Measurements from ENCODE around the gene DPP8.
"Not testable (repeated sequence)": the region's sequence is repeated elsewhere in the genome, so short reads cannot be mapped to it uniquely, and the experiment has no call there.

The DPP8 gene

GRCh38 chr15:65549288-65549687 lies 31.8 kb upstream of the DPP8 start:
- H3K27me3 ChIP-seq (ENCODE audit: control insufficient read depth in 2 of 2, insufficient read depth in 2 of 2, low read length in 2 of 2); H3K36me3 ChIP-seq (ENCODE audit: control insufficient read depth in 2 of 2, insufficient read depth in 2 of 2, low read length in 2 of 2); H3K9me3 ChIP-seq (ENCODE audit: control insufficient read depth in 2 of 2, low read length in 2 of 2); H3K4me1 ChIP-seq (ENCODE audit: control insufficient read depth in 2 of 2, insufficient read depth in 2 of 2, low read length in 2 of 2); H3K27ac ChIP-seq (ENCODE audit: low read depth in 2 of 2, low read length in 2 of 2); H3K9ac ChIP-seq (ENCODE audit: low read depth in 1 of 2, low read length in 2 of 2); H3K4me3 ChIP-seq (ENCODE audit: low read length in 2 of 2): not testable (repeated sequence)

GRCh38 chr15:65547841-65548240 lies 30.4 kb upstream of the DPP8 start:
- Histone ChIP-seq H3K36me3 (ENCODE audit: control insufficient read depth in 2 of 2, insufficient read depth in 2 of 2, low read length in 2 of 2) (no peaks in the 10 kb centered on the region), H3K9ac (ENCODE audit: low read depth in 1 of 2, low read length in 2 of 2) (no peak overlapping the region), H3K9me3 (ENCODE audit: control insufficient read depth in 2 of 2, low read length in 2 of 2) (no peaks in the 10 kb centered on the region), H3K27ac (ENCODE audit: low read depth in 2 of 2, low read length in 2 of 2) (no peak overlapping the region), H3K4me3 (ENCODE audit: low read length in 2 of 2) (no peak overlapping the region), H3K4me1 (ENCODE audit: control insufficient read depth in 2 of 2, insufficient read depth in 2 of 2, low read length in 2 of 2) (no peaks in the 10 kb centered on the region), H3K27me3 (ENCODE audit: control insufficient read depth in 2 of 2, insufficient read depth in 2 of 2, low read length in 2 of 2) (no peaks in the 10 kb centered on the region)

- Histone ChIP-seq H3K9ac (ENCODE audit: low read depth in 1 of 2, low read length in 2 of 2) (no peak overlapping the region), H3K27ac (ENCODE audit: low read depth in 2 of 2, low read length in 2 of 2) (no peak overlapping the region), H3K4me3 (ENCODE audit: low read length in 2 of 2) (no peak overlapping the region), H3K36me3 (ENCODE audit: control insufficient read depth in 2 of 2, insufficient read depth in 2 of 2, low read length in 2 of 2) (no peaks in the 10 kb centered on the region), H3K9me3 (ENCODE audit: control insufficient read depth in 2 of 2, low read length in 2 of 2) (no peaks in the 10 kb centered on the region), H3K27me3 (ENCODE audit: control insufficient read depth in 2 of 2, insufficient read depth in 2 of 2, low read length in 2 of 2) (no peaks in the 10 kb centered on the region), H3K4me1 (ENCODE audit: control insufficient read depth in 2 of 2, insufficient read depth in 2 of 2, low read length in 2 of 2) (peaks cover 3% of the 10 kb centered on the region in 2 donors)
These were observed 23.8 kb upstream of the DPP8 start for GRCh38 chr15:65541231-65541820.

- no peaks in the 10 kb centered on the region for H3K9me3 ChIP-seq (ENCODE audit: control insufficient read depth in 2 of 2, low read length in 2 of 2)
- no peak overlapping the region for H3K9ac ChIP-seq (ENCODE audit: low read depth in 1 of 2, low read length in 2 of 2)
- no peak overlapping the region for H3K4me3 ChIP-seq (ENCODE audit: low read length in 2 of 2)
- H3K4me1 ChIP-seq (ENCODE audit: control insufficient read depth in 2 of 2, insufficient read depth in 2 of 2, low read length in 2 of 2), result peaks cover 3% of the 10 kb centered on the region in 2 donors
- H3K27ac ChIP-seq (ENCODE audit: low read depth in 2 of 2, low read length in 2 of 2), result no peak overlapping the region
- H3K36me3 ChIP-seq (ENCODE audit: control insufficient read depth in 2 of 2, insufficient read depth in 2 of 2, low read length in 2 of 2), result no peaks in the 10 kb centered on the region
- H3K27me3 ChIP-seq (ENCODE audit: control insufficient read depth in 2 of 2, insufficient read depth in 2 of 2, low read length in 2 of 2), result no peaks in the 10 kb centered on the region
These were observed 22.8 kb upstream of the DPP8 start for GRCh38 chr15:65540314-65540713.

- Histone ChIP-seq H3K27me3 (ENCODE audit: control insufficient read depth in 2 of 2, insufficient read depth in 2 of 2, low read length in 2 of 2) (no peaks in the 10 kb centered on the region), H3K36me3 (ENCODE audit: control insufficient read depth in 2 of 2, insufficient read depth in 2 of 2, low read length in 2 of 2) (no peaks in the 10 kb centered on the region), H3K4me3 (ENCODE audit: low read length in 2 of 2) (no peak overlapping the region), H3K27ac (ENCODE audit: low read depth in 2 of 2, low read length in 2 of 2) (no peak overlapping the region), H3K4me1 (ENCODE audit: control insufficient read depth in 2 of 2, insufficient read depth in 2 of 2, low read length in 2 of 2) (peaks cover 9 to 19% of the 10 kb centered on the region in 2 donors), H3K9ac (ENCODE audit: low read depth in 1 of 2, low read length in 2 of 2) (no peak overlapping the region), H3K9me3 (ENCODE audit: control insufficient read depth in 2 of 2, low read length in 2 of 2) (no peaks in the 10 kb centered on the region)
These were observed 17.7 kb upstream of the DPP8 start for GRCh38 chr15:65535192-65535591.

GRCh38 chr15:65533057-65533756 lies 15.7 kb upstream of the DPP8 start:
- Histone ChIP-seq H3K36me3 (ENCODE audit: control insufficient read depth in 2 of 2, insufficient read depth in 2 of 2, low read length in 2 of 2) (no peaks in the 10 kb centered on the region), H3K27ac (ENCODE audit: low read depth in 2 of 2, low read length in 2 of 2) (peak overlapping the region in 1 of 2 donors; percentile 2), H3K4me1 (ENCODE audit: control insufficient read depth in 2 of 2, insufficient read depth in 2 of 2, low read length in 2 of 2) (peaks cover 12 to 19% of the 10 kb centered on the region in 2 donors), H3K27me3 (ENCODE audit: control insufficient read depth in 2 of 2, insufficient read depth in 2 of 2, low read length in 2 of 2) (no peaks in the 10 kb centered on the region), H3K9me3 (ENCODE audit: control insufficient read depth in 2 of 2, low read length in 2 of 2) (no peaks in the 10 kb centered on the region), H3K4me3 (ENCODE audit: low read length in 2 of 2) (no peak overlapping the region), H3K9ac (ENCODE audit: low read depth in 1 of 2, low read length in 2 of 2) (no peak overlapping the region)

- Histone ChIP-seq H3K36me3 (ENCODE audit: control insufficient read depth in 2 of 2, insufficient read depth in 2 of 2, low read length in 2 of 2) (no peaks in the 10 kb centered on the region), H3K4me1 (ENCODE audit: control insufficient read depth in 2 of 2, insufficient read depth in 2 of 2, low read length in 2 of 2) (peaks cover 12 to 19% of the 10 kb centered on the region in 2 donors), H3K9me3 (ENCODE audit: control insufficient read depth in 2 of 2, low read length in 2 of 2) (no peaks in the 10 kb centered on the region), H3K27ac (ENCODE audit: low read depth in 2 of 2, low read length in 2 of 2) (peak overlapping the region in 1 of 2 donors; percentile 2), H3K4me3 (ENCODE audit: low read length in 2 of 2) (no peak overlapping the region), H3K9ac (ENCODE audit: low read depth in 1 of 2, low read length in 2 of 2) (no peak overlapping the region), H3K27me3 (ENCODE audit: control insufficient read depth in 2 of 2, insufficient read depth in 2 of 2, low read length in 2 of 2) (no peaks in the 10 kb centered on the region)
These were observed 15.2 kb upstream of the DPP8 start for GRCh38 chr15:65532738-65533051.

GRCh38 chr15:65530318-65531111 lies 13.0 kb upstream of the DPP8 start, which contains the start of gene HACD3:
HACD3 (plus strand) TSS chr15:65530463; CDS start chr15:65530632, 169 bp downstream.
- no peaks in the 10 kb centered on the region for H3K27me3 ChIP-seq (ENCODE audit: control insufficient read depth in 2 of 2, insufficient read depth in 2 of 2, low read length in 2 of 2)
- peak within 1 kb of the TSS; percentile 79 to 80 for H3K9ac ChIP-seq (ENCODE audit: low read depth in 1 of 2, low read length in 2 of 2)
- peaks cover 12 to 19% of the 10 kb centered on the region in 2 donors for H3K4me1 ChIP-seq (ENCODE audit: control insufficient read depth in 2 of 2, insufficient read depth in 2 of 2, low read length in 2 of 2)
- peak within 1 kb of the TSS; percentile 82 to 90 for H3K4me3 ChIP-seq (ENCODE audit: low read length in 2 of 2)
- peak within 1 kb of the TSS; percentile 67 to 68 for H3K27ac ChIP-seq (ENCODE audit: low read depth in 2 of 2, low read length in 2 of 2)
- H3K36me3 ChIP-seq (ENCODE audit: control insufficient read depth in 2 of 2, insufficient read depth in 2 of 2, low read length in 2 of 2), result no peaks in the 10 kb centered on the region
- H3K9me3 ChIP-seq (ENCODE audit: control insufficient read depth in 2 of 2, low read length in 2 of 2), result no peaks in the 10 kb centered on the region

- no peaks in the 10 kb centered on the region for H3K36me3 ChIP-seq (ENCODE audit: control insufficient read depth in 2 of 2, insufficient read depth in 2 of 2, low read length in 2 of 2)
- no peaks in the 10 kb centered on the region for H3K9me3 ChIP-seq (ENCODE audit: control insufficient read depth in 2 of 2, low read length in 2 of 2)
- H3K27me3 ChIP-seq (ENCODE audit: control insufficient read depth in 2 of 2, insufficient read depth in 2 of 2, low read length in 2 of 2), result no peaks in the 10 kb centered on the region
- peak overlapping the region; percentile 70 to 80 for H3K9ac ChIP-seq (ENCODE audit: low read depth in 1 of 2, low read length in 2 of 2)
- H3K4me3 ChIP-seq (ENCODE audit: low read length in 2 of 2), result peak overlapping the region; percentile 82 to 90
- H3K27ac ChIP-seq (ENCODE audit: low read depth in 2 of 2, low read length in 2 of 2), result peak overlapping the region in 1 of 2 donors; percentile 68
- H3K4me1 ChIP-seq (ENCODE audit: control insufficient read depth in 2 of 2, insufficient read depth in 2 of 2, low read length in 2 of 2), result peaks cover 12 to 19% of the 10 kb centered on the region in 2 donors
These were observed 12.4 kb upstream of the DPP8 start for GRCh38 chr15:65529762-65530317.
